ENCODE data around the gene CRABP1.

The CRABP1 gene

DNA sequence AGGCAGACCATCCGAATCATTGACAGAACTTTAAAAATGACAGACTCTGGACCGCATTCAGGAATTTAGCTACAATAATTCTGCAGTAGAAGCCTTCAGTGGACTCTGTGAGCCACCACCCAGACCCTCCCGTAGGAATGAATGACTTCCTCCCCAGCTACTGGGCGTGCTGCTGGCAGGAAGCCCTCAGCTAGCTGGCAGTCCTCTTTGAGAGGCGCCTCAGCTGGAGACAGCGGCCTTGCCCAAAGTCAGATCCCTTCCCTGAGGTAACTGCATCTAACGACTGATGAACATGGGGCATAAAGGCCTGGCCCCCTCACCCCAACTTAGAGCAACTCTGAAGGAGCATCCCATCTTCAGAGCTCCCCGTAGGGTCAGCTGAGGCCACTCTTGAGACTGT is 25.8 kb downstream of the CRABP1 start:
- Histone ChIP-seq H3K27ac (no peak overlapping the region), H3K36me3 (replicated peaks) (no peaks in the 10 kb centered on the region), H3K4me3 (ENCODE audit: low read depth, low read length) (no peak overlapping the region), H3K27me3 (replicated peaks) (peaks cover 2% of the 10 kb centered on the region)
- no peak for DNase-seq
- TF ChIP-seq, protein P1, sequence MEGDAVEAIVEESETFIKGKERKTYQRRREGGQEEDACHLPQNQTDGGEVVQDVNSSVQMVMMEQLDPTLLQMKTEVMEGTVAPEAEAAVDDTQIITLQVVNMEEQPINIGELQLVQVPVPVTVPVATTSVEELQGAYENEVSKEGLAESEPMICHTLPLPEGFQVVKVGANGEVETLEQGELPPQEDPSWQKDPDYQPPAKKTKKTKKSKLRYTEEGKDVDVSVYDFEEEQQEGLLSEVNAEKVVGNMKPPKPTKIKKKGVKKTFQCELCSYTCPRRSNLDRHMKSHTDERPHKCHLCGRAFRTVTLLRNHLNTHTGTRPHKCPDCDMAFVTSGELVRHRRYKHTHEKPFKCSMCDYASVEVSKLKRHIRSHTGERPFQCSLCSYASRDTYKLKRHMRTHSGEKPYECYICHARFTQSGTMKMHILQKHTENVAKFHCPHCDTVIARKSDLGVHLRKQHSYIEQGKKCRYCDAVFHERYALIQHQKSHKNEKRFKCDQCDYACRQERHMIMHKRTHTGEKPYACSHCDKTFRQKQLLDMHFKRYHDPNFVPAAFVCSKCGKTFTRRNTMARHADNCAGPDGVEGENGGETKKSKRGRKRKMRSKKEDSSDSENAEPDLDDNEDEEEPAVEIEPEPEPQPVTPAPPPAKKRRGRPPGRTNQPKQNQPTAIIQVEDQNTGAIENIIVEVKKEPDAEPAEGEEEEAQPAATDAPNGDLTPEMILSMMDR (IDR thresholded peaks at IDR 0.05; ENCODE audit: low read depth, low read length, missing control alignments): no peak
- in situ Hi-C loops (cut with HindIII; ENCODE audit: low pct_ligation_motif_present, low sequenced_read_pairs): no loop called here

DNA sequence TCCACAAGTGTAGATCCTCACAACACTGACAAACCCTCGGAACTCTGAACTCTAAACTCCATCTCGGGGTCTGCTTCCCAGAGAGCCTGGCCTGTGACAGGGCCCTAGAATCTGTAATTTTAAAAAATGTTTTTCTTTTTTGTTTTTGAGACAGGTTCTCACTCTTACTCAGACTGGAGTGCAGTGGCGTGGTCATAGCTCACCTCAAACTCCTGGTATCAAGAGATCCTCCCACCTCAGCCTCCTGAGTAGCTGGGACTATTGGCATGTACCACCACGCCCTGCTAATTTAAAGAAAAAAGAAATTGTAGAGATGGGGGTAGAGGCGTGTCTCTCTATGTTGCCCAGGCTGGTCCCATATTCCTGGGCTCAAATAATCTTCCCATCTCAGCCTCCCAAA is 26.2 kb downstream of the CRABP1 start:
- in situ Hi-C loops (cut with HindIII; ENCODE audit: low pct_ligation_motif_present, low sequenced_read_pairs): no loop called here
- peaks cover 2% of the 10 kb centered on the region for H3K27me3 ChIP-seq (replicated peaks)
- H3K27ac ChIP-seq: no peak overlapping the region
- H3K36me3 ChIP-seq (replicated peaks): no peaks in the 10 kb centered on the region
- TF ChIP-seq, protein P1 (IDR thresholded peaks at IDR 0.05; ENCODE audit: low read depth, low read length, missing control alignments): no peak
- H3K4me3 ChIP-seq (ENCODE audit: low read depth, low read length): no peak overlapping the region
- no peak for DNase-seq

DNA sequence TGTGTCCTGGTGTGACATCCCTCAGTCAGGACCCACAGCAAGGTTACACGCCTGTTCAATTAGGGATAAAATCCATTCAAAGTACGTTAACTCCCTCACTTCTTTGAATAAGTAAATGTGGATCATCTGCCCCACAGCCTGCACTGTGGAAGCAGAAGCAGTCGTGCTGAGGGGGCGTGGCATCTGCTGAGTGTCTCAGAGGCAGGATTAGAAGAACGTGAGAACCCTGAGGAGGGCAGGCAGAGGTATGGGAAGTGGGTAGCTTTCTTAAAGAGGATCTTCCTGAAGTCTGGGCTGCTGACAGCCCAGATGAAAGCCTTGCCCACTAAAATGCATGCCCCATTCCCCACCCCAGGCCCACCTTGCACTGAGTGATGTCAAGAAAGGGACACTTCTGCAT is 28.5 kb downstream of the CRABP1 start:
- Histone ChIP-seq H3K27me3 (replicated peaks) (peaks cover 2% of the 10 kb centered on the region), H3K36me3 (replicated peaks) (no peaks in the 10 kb centered on the region), H3K4me3 (ENCODE audit: low read depth, low read length) (no peak overlapping the region), H3K27ac (no peak overlapping the region)
- TF ChIP-seq, protein P1 (IDR thresholded peaks at IDR 0.05; ENCODE audit: low read depth, low read length, missing control alignments): no peak
- in situ Hi-C loops (cut with HindIII; ENCODE audit: low pct_ligation_motif_present, low sequenced_read_pairs): no loop called here
- peak; percentile 3 for DNase-seq

DNA sequence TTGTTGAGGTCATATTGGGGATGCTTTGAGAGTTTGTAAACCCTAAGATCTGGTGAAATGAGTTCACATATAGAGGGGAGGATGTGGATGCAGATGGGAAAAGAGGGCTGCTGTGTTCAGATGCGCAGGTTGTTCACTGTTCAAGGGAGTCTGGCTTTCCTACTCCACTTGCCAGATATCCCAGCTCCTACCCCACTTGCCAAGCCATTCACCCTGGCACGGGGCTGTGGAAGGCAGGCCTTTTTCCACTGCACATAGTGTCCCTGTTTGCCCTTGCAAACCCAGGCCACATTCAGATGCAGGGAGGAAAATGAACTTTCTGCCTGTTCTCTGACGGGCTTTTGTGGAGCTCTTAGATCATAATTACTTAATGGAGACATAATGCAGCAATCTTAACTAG is 29.0 kb downstream of the CRABP1 start:
- TF ChIP-seq, protein P1 (IDR thresholded peaks at IDR 0.05; ENCODE audit: low read depth, low read length, missing control alignments): no peak
- no peak for DNase-seq

DNA sequence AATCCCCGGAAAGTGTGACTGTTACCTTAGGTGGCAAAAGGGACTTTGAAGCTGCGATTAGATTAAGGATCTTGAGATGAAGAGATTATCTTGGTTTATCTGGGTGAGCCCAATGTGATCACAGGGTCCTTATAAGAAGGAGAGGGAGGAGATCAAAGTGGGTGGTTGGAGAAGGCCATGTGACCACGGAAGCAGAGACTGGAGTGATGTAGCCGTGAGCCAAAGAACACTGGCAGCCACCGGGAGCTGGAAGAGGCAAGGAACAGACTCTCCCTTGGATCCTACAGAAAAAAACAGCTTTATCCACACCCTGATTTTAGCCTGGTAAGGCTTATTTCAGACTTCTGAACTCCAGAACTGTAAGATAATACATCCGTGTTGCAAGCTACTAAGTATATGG is 29.9 kb downstream of the CRABP1 start:
- Histone ChIP-seq H3K36me3 (replicated peaks) (no peaks in the 10 kb centered on the region), H3K27ac (no peak overlapping the region), H3K4me3 (ENCODE audit: low read depth, low read length) (no peak overlapping the region), H3K27me3 (replicated peaks) (peaks cover 2% of the 10 kb centered on the region)
- TF ChIP-seq, protein P1 (IDR thresholded peaks at IDR 0.05; ENCODE audit: low read depth, low read length, missing control alignments): no peak
- in situ Hi-C loops (cut with HindIII; ENCODE audit: low pct_ligation_motif_present, low sequenced_read_pairs): no loop called here
- DNase-seq: no peak

More for the DNA sequence above, 29.0 kb downstream of the CRABP1 start:
- Histone ChIP-seq H3K36me3 (replicated peaks) (no peaks in the 10 kb centered on the region), H3K4me3 (ENCODE audit: low read depth, low read length) (no peak overlapping the region), H3K27me3 (replicated peaks) (peaks cover 2% of the 10 kb centered on the region), H3K27ac (no peak overlapping the region)
- in situ Hi-C loops (cut with HindIII; ENCODE audit: low pct_ligation_motif_present, low sequenced_read_pairs): no loop called here

DNA sequence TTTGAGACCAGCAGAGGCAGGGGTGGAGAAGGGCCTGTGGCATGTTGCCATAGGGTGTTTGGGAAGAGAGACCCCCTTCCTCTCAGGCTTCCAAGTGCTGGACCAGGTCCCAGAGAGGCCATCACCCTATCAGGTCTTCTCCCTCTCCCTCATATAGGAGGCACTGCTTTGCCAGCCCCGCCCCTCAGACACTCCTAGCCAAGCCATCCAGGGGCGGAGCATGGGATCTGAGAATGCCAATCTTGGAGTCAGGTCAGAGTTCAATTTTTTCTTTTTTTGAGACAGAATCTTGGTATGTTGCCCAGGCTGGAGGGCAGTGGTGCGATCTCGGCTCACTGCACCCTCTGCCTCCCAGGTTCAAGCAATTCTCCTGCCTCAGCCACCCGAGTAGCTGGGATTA is 32.7 kb downstream of the CRABP1 start:
- H3K4me3 ChIP-seq (ENCODE audit: low read depth, low read length): no peak overlapping the region
- H3K27ac ChIP-seq: no peak overlapping the region
- in situ Hi-C loops (cut with HindIII; ENCODE audit: low pct_ligation_motif_present, low sequenced_read_pairs): no loop called here
- no peak for DNase-seq
- peaks cover 2% of the 10 kb centered on the region for H3K27me3 ChIP-seq (replicated peaks)
- TF ChIP-seq, protein P1 (IDR thresholded peaks at IDR 0.05; ENCODE audit: low read depth, low read length, missing control alignments): no peak
- H3K36me3 ChIP-seq (replicated peaks): no peaks in the 10 kb centered on the region
